H9 (cell line): ENCODE results near the gene FAM180A. TPM values are rescaled to one million over a fixed set of nuclear protein-coding genes. Genes with fewer than 3 reads are reported as not detected.

Experiments
- DNase-seq: peaks from one replicate; pipeline ENCODE4 v3.0.0-alpha.2; 2017
- H2AFZ ChIP-seq: one replicate; pipeline ENCODE4 v1.6.1; 2013; ENCODE audit warnings: mild to moderate bottlenecking, low read length, control low read depth, moderate library complexity
- H2AK5ac ChIP-seq: 2 replicates; pipeline ENCODE4 v1.6.1; 2013; ENCODE audit warnings: low read length, control low read depth, mixed read lengths; ENCODE audit not compliant: insufficient read length
- H2BK120ac ChIP-seq: one replicate; pipeline ENCODE4 v1.6.1; 2013; ENCODE audit warnings: low read depth, mild to moderate bottlenecking, low read length, control low read depth, inconsistent platforms; ENCODE audit not compliant: poor library complexity, severe bottlenecking
- H2BK12ac ChIP-seq: 2 replicates; pipeline ENCODE4 v1.6.1; 2013; ENCODE audit warnings: low read length, control low read depth, mixed read lengths, low read depth; ENCODE audit not compliant: insufficient read length
- H2BK15ac ChIP-seq: 2 replicates; pipeline ENCODE4 v1.6.1; 2013; ENCODE audit warnings: low read depth, low read length, control low read depth
- H2BK20ac ChIP-seq: one replicate; pipeline ENCODE4 v1.6.1; 2013; ENCODE audit warnings: low read depth, mild to moderate bottlenecking, low read length, control low read depth, inconsistent platforms; ENCODE audit not compliant: poor library complexity, severe bottlenecking
- H2BK5ac ChIP-seq: 2 replicates; pipeline ENCODE4 v1.6.1; 2013; ENCODE audit warnings: low read length, control low read depth, mixed read lengths; ENCODE audit not compliant: insufficient read length
- H3K14ac ChIP-seq: 2 replicates; pipeline ENCODE4 v1.6.1; 2013; ENCODE audit warnings: low read length, control low read depth; ENCODE audit not compliant: insufficient read depth
- H3K18ac ChIP-seq: 2 replicates; pipeline ENCODE4 v1.6.1; 2013; ENCODE audit warnings: low read depth, mild to moderate bottlenecking, mixed read lengths, low read length, control low read depth; ENCODE audit not compliant: insufficient read length
- H3K23ac ChIP-seq: 2 replicates; pipeline ENCODE4 v1.6.1; 2013; ENCODE audit warnings: low read length, control low read depth, mixed read lengths, low read depth; ENCODE audit not compliant: insufficient read length
- H3K23me2 ChIP-seq: 2 replicates; pipeline ENCODE4 v1.6.1; 2013; ENCODE audit warnings: low read depth, mild to moderate bottlenecking, mixed read lengths, low read length, control low read depth; ENCODE audit not compliant: insufficient read length, poor library complexity, severe bottlenecking
- H3K27ac ChIP-seq: 2 replicates; pipeline ENCODE4 v1.5.1; 2013; ENCODE audit warnings: low read length, control low read depth, mixed read lengths, low read depth; ENCODE audit not compliant: insufficient read length
- H3K27me3 ChIP-seq: 2 replicates; pipeline ENCODE4 v1.6.1; 2013; ENCODE audit warnings: low read length, control low read depth, inconsistent platforms; ENCODE audit not compliant: insufficient read depth
- H3K4ac ChIP-seq: 2 replicates; pipeline ENCODE4 v1.6.1; 2013; ENCODE audit warnings: low read depth, mild to moderate bottlenecking, control low read depth, inconsistent platforms, low read length, moderate library complexity
- H3K4me1 ChIP-seq: 2 replicates; pipeline ENCODE4 v1.6.1; 2013; ENCODE audit warnings: low read length, control low read depth, inconsistent platforms; ENCODE audit not compliant: insufficient read depth
- H3K4me2 ChIP-seq: 2 replicates; pipeline ENCODE4 v1.6.1; 2013; ENCODE audit warnings: low read length, control low read depth, mixed read lengths; ENCODE audit not compliant: insufficient read length, insufficient read depth
- H3K56ac ChIP-seq: 2 replicates; pipeline ENCODE4 v1.6.1; 2013; ENCODE audit warnings: low read depth, mild to moderate bottlenecking, mixed read lengths, low read length, control low read depth; ENCODE audit not compliant: insufficient read length
- H3K79me1 ChIP-seq: 2 replicates; pipeline ENCODE4 v1.6.1; 2013; ENCODE audit warnings: low read depth, mild to moderate bottlenecking, moderate library complexity, low read length, control low read depth, inconsistent platforms; ENCODE audit not compliant: insufficient read depth, poor library complexity, severe bottlenecking
- H3K79me2 ChIP-seq: 2 replicates; pipeline ENCODE4 v1.6.1; 2013; ENCODE audit warnings: low read length, control low read depth, inconsistent platforms; ENCODE audit not compliant: insufficient read depth
- H3K9ac ChIP-seq: 2 replicates; pipeline ENCODE4 v1.6.1; 2013; ENCODE audit warnings: low read length, control low read depth, mixed read lengths; ENCODE audit not compliant: insufficient read length; ENCODE audit errors: extremely low read depth
- H3K9me3 ChIP-seq: one replicate; pipeline ENCODE4 v1.6.1; 2013; ENCODE audit warnings: low read depth, low read length, inconsistent platforms; ENCODE audit not compliant: control insufficient read depth
- H3T11ph ChIP-seq: one replicate; pipeline ENCODE4 v1.6.1; 2013; ENCODE audit warnings: mild to moderate bottlenecking, low read length, control low read depth, inconsistent platforms
- H4K20me1 ChIP-seq: one replicate; pipeline ENCODE4 v1.6.1; 2013; ENCODE audit not compliant: control insufficient read depth, insufficient read length, insufficient read depth
- H4K5ac ChIP-seq: 2 replicates; pipeline ENCODE4 v1.6.1; 2013; ENCODE audit warnings: low read depth, mild to moderate bottlenecking, mixed read lengths, low read length, control low read depth; ENCODE audit not compliant: insufficient read length
- H4K8ac ChIP-seq: replicated peaks from 2 replicates; pipeline ENCODE4 v1.6.1; 2013; ENCODE audit warnings: low read length, control low read depth, mixed read lengths, low read depth; ENCODE audit not compliant: insufficient read length
- H4K91ac ChIP-seq: 2 replicates; pipeline ENCODE4 v1.6.1; 2013; ENCODE audit warnings: low read depth, mild to moderate bottlenecking, moderate library complexity, mixed read lengths, low read length, control low read depth; ENCODE audit not compliant: insufficient read length
- H3K27ac Mint-ChIP-seq, 3 experiments: 2 replicates in 2 of 3; 3 replicates in 1 of 3; pipeline ENCODE4 v1.8.0; 2020 to 2021; ENCODE audit warnings: mixed read lengths in 3 of 3, mild to moderate bottlenecking in 1 of 3, moderate library complexity in 1 of 3
- H3K27me3 Mint-ChIP-seq: 2 replicates; pipeline ENCODE4 v1.8.0; 2021; ENCODE audit warnings: low read depth, mild to moderate bottlenecking, moderate library complexity, mixed read lengths
- H3K36me3 Mint-ChIP-seq, 3 experiments: 2 replicates in 2 of 3; 3 replicates in 1 of 3; pipeline ENCODE4 v1.8.0; 2020 to 2021; ENCODE audit warnings: low read depth in 3 of 3, mixed read lengths in 3 of 3; ENCODE audit not compliant: insufficient read depth in 1 of 3
- H3K4me1 Mint-ChIP-seq, 2 experiments: 2 replicates each; pipeline ENCODE4 v1.8.0; 2020; ENCODE audit warnings: mixed read lengths in 2 of 2
- H3K4me3 Mint-ChIP-seq, 2 experiments: 2 replicates in 1 of 2; 3 replicates in 1 of 2; pipeline ENCODE4 v1.8.0; 2020 to 2021; ENCODE audit warnings: mild to moderate bottlenecking in 2 of 2, mixed read lengths in 2 of 2, moderate library complexity in 1 of 2
- H3K9me3 Mint-ChIP-seq, 2 experiments: 2 replicates in 1 of 2; 3 replicates in 1 of 2; pipeline ENCODE4 v1.8.0; 2020; ENCODE audit warnings: mild to moderate bottlenecking in 2 of 2, mixed read lengths in 2 of 2, moderate library complexity in 1 of 2
- CTCF ChIP-seq: fragments of 200-600 bp; sonication (generic); conservative IDR thresholded peaks from 3 replicates; pipeline ENCODE4 v1.8.0; 2021; ENCODE audit warnings: antibody characterized with exemption, mild to moderate bottlenecking
- WGBS: extraction: QIAGEN DNeasy Blood & Tissue Kit; methylation state at CpG from one replicate; pipeline ENCODE4 v1.1.7; 2013; ENCODE audit warnings: missing lambda C conversion rate, low lambda C conversion rate, mixed read lengths; ENCODE audit not compliant: insufficient read length; ENCODE audit errors: extremely low coverage; 5-methylcytosine and 5-hydroxymethylcytosine counted together
- total RNA-seq: library from RNA; stranded (reverse); gene quantifications from 2 replicates; pipeline ENCODE4 v1.2.1, GENCODE V29; 2021

Gene FAM180A
- total RNA-seq, 1 experiment from 2014 or later = not detected

GRCh38 chr7:135684136-135684535, 64.5 kb downstream of the FAM180A start:
- H3K4ac ChIP-seq = no peak overlapping the region
- no peak overlapping the region for H3K56ac ChIP-seq
- no peaks in the 10 kb centered on the region for H3K9me3 ChIP-seq
- H2BK5ac ChIP-seq = no peak overlapping the region
- H3K79me1 ChIP-seq = no peaks in the 10 kb centered on the region
- H3K4me3 Mint-ChIP-seq = no peak overlapping the region
- no peak overlapping the region for H2BK12ac ChIP-seq
- TF ChIP-seq CTCF = no peak
- H3K27me3 ChIP-seq = no peaks in the 10 kb centered on the region
- H2BK20ac ChIP-seq = no peak overlapping the region
- H3K36me3 Mint-ChIP-seq = peaks cover 0 to 16% (median 9%) of the 10 kb centered on the region in 3 experiments; a peak in 4 of 7 replicates
- H3K27ac Mint-ChIP-seq = no peak overlapping the region; a peak in 1 of 7 replicates
- no peaks in the 10 kb centered on the region for H4K20me1 ChIP-seq
- no CpG with 5 or more reads among the region's 3 CpGs for WGBS
- H2BK15ac ChIP-seq = no peak overlapping the region
- H3K27me3 Mint-ChIP-seq = no peaks in the 10 kb centered on the region
- no peak overlapping the region for H4K5ac ChIP-seq
- no peak overlapping the region for H4K91ac ChIP-seq
- no peak for DNase-seq
- H3K4me1 ChIP-seq = no peaks in the 10 kb centered on the region; the same call in 1 of the 2 replicates
- no peak overlapping the region for H3T11ph ChIP-seq
- no peak overlapping the region for H3K18ac ChIP-seq
- no peaks in the 10 kb centered on the region for H3K79me2 ChIP-seq
- H4K8ac ChIP-seq = no peak overlapping the region
- no peak overlapping the region for H3K4me2 ChIP-seq
- no peak overlapping the region for H3K23ac ChIP-seq
- no peak overlapping the region for H3K27ac ChIP-seq
- H3K23me2 ChIP-seq = no peaks in the 10 kb centered on the region
- no peak overlapping the region for H3K9ac ChIP-seq
- H3K14ac ChIP-seq = no peak overlapping the region
- H3K4me1 Mint-ChIP-seq = peaks cover 0 to 6% of the 10 kb centered on the region in 2 experiments; a peak in 1 of 4 replicates
- H2AFZ ChIP-seq = no peak overlapping the region
- no peaks in the 10 kb centered on the region for H3K9me3 Mint-ChIP-seq
- H2BK120ac ChIP-seq = no peak overlapping the region
- H2AK5ac ChIP-seq = no peak overlapping the region
